SK-N-SH treated with all-trans-retinoic acid at 6 μM for 48 hours (cell line): ENCODE data around the gene GANC.
A peak's percentile ranks its signal among the peaks of the same experiment; 100 is the strongest.

Experiments
- ATAC-seq: fragments of 200-7000 bp; cut with Tn5 transposase; 3 replicates; pipeline ENCODE4 v1.9.1; 2020; ENCODE audit warnings: mild to moderate bottlenecking, moderate library complexity
- ARNTL ChIP-seq: fragments of 450-650 bp; formaldehyde crosslinking; IDR thresholded peaks from 2 replicates; pipeline ENCODE4 v1.5.0; 2020; ENCODE audit warnings: low read depth, mild to moderate bottlenecking, moderate library complexity, borderline replicate concordance
- BACH2 ChIP-seq: fragments of 250-450 bp; sonication (Bioruptor Pico); IDR thresholded peaks from 2 replicates; pipeline ENCODE4 v1.9.0; 2021; ENCODE audit warnings: mild to moderate bottlenecking, borderline replicate concordance
- CREB5 ChIP-seq: fragments of 250-450 bp; sonication (Bioruptor Pico); IDR thresholded peaks from 2 replicates; pipeline ENCODE4 v1.5.1; 2020; ENCODE audit warnings: low read depth, mild to moderate bottlenecking, moderate library complexity
- CSDC2 ChIP-seq: fragments of 250-450 bp; sonication (Bioruptor Pico); IDR thresholded peaks from 2 replicates; pipeline ENCODE4 v1.5.0; 2020; ENCODE audit warnings: mild to moderate bottlenecking, moderate library complexity
- ESRRG ChIP-seq: fragments of 250-450 bp; sonication (Bioruptor Pico); IDR thresholded peaks from 2 replicates; pipeline ENCODE4 v1.6.1; 2021; ENCODE audit warnings: mild to moderate bottlenecking
- ISL1 ChIP-seq: fragments of 250-450 bp; sonication (Bioruptor Pico); IDR thresholded peaks from 2 replicates; pipeline ENCODE4 v2.1.2; 2022; ENCODE audit warnings: mild to moderate bottlenecking, moderate library complexity
- OSR1 ChIP-seq: fragments of 250-450 bp; sonication (Bioruptor Pico); IDR thresholded peaks from 2 replicates; pipeline ENCODE4 v1.8.0; 2022; ENCODE audit warnings: moderate library complexity, mild to moderate bottlenecking, inconsistent platforms
- PATZ1 ChIP-seq: fragments of 250-450 bp; sonication (Bioruptor Pico); IDR thresholded peaks from 2 replicates; pipeline ENCODE4 v1.8.0; 2020; ENCODE audit warnings: mild to moderate bottlenecking, moderate library complexity, borderline replicate concordance
- POU6F1 ChIP-seq: fragments of 250-450 bp; sonication (Bioruptor Pico); IDR thresholded peaks from 2 replicates; pipeline ENCODE4 v1.8.0; 2021; ENCODE audit warnings: low read depth, mild to moderate bottlenecking, moderate library complexity, borderline replicate concordance
- PPARA ChIP-seq: fragments of 250-450 bp; sonication (Bioruptor Pico); IDR thresholded peaks from 2 replicates; pipeline ENCODE4 v1.5.0; 2020; ENCODE audit warnings: mild to moderate bottlenecking, borderline replicate concordance
- RARB ChIP-seq: fragments of 250-450 bp; sonication (Bioruptor Pico); IDR thresholded peaks from 2 replicates; pipeline ENCODE4 v1.8.0; 2021; ENCODE audit warnings: mild to moderate bottlenecking, moderate library complexity
- SNAI2 ChIP-seq: fragments of 250-450 bp; sonication (Bioruptor Pico); IDR thresholded peaks from 2 replicates; pipeline ENCODE4 v1.5.0; 2020; ENCODE audit warnings: mild to moderate bottlenecking, moderate library complexity
- TCF4 ChIP-seq: fragments of 250-450 bp; sonication (Bioruptor Pico); IDR thresholded peaks from 2 replicates; pipeline ENCODE4 v1.8.0; 2021; ENCODE audit warnings: mild to moderate bottlenecking, moderate library complexity, borderline replicate concordance
- TOX ChIP-seq: fragments of 250-450 bp; sonication (Bioruptor Pico); IDR thresholded peaks from 2 replicates; pipeline ENCODE4 v1.8.0; 2021; ENCODE audit warnings: mild to moderate bottlenecking, moderate library complexity, borderline replicate concordance
- TSHZ2 ChIP-seq: fragments of 250-450 bp; sonication (Bioruptor Pico); IDR thresholded peaks from 2 replicates; pipeline ENCODE4 v1.5.0; 2020; ENCODE audit warnings: mild to moderate bottlenecking, moderate library complexity
- ZC3H10 ChIP-seq: fragments of 250-450 bp; sonication (Bioruptor Pico); IDR thresholded peaks from 2 replicates; pipeline ENCODE4 v1.5.1; 2021; ENCODE audit warnings: mild to moderate bottlenecking, moderate library complexity
- ZFP3 ChIP-seq: fragments of 250-450 bp; sonication (Bioruptor Pico); IDR thresholded peaks from 2 replicates; pipeline ENCODE4 v1.5.0; 2020; ENCODE audit warnings: mild to moderate bottlenecking, moderate library complexity
- ZFP30 ChIP-seq: fragments of 450-650 bp; formaldehyde crosslinking; IDR thresholded peaks from 2 replicates; pipeline ENCODE4 v1.5.0; 2022; ENCODE audit warnings: mild to moderate bottlenecking, moderate library complexity
- ZNF565 ChIP-seq: fragments of 450-650 bp; formaldehyde crosslinking; conservative IDR thresholded peaks from 2 replicates; pipeline ENCODE4 v1.5.0; 2020; ENCODE audit warnings: low read depth, mild to moderate bottlenecking, moderate library complexity
- ZNF70 ChIP-seq: fragments of 450-650 bp; formaldehyde crosslinking; IDR thresholded peaks from 2 replicates; pipeline ENCODE4 v1.5.0; 2020; ENCODE audit warnings: mild to moderate bottlenecking, moderate library complexity
- ZNF8 ChIP-seq: fragments of 450-650 bp; formaldehyde crosslinking; IDR thresholded peaks from 2 replicates; pipeline ENCODE4 v1.5.0; 2020; ENCODE audit warnings: mild to moderate bottlenecking, moderate library complexity
- TF ChIP-seq, protein P1 (sequence below): fragments of 250-450 bp; sonication (Bioruptor Pico); IDR thresholded peaks from 2 replicates; pipeline ENCODE4 v1.5.1; 2021; ENCODE audit warnings: mild to moderate bottlenecking, moderate library complexity

The GANC gene

DNA sequence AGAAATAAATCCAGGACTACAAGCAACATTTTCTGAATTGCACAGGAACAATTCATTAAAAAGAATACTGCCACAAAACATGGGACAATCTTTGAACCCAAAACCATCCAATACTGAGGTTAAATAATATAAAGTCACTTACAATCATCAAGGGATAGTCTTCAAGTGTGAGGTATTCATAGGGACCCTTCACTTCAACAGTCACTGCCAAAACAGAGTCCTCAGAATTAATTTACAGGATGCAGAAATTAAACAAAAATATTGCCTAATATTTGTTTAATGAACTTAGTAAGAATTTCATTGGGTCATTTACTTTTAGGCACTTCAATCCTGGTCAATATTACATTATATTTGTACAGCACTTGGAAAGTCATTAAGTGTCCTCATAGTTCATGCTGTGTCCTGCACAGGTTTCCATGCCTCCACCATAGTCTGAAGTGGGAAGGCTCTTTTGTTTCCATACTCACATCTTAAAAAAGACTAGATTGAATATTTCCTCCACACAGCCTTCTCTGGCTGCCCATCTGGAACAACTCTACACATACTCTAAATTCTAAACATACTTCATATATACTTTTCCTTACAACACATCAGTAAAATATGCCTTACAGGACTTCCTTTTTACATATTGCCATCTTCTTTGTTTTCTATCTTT lies 33.3 kb upstream of the GANC start:
- peak; percentile 54 for ATAC-seq
- TF ChIP-seq TCF4 (CRISPR knock-in tag) (no peak), ZC3H10 (CRISPR knock-in tag) (no peak), CSDC2 (CRISPR knock-in tag) (no peak), ARNTL (CRISPR knock-in tag) (no peak), ISL1 (CRISPR knock-in tag) (no peak), ZFP3 (no peak), CREB5 (CRISPR knock-in tag) (no peak), POU6F1 (no peak), ZFP30 (no peak), TOX (CRISPR knock-in tag) (no peak), PATZ1 (no peak), ESRRG (CRISPR knock-in tag) (no peak), ZNF8 (no peak), BACH2 (CRISPR knock-in tag) (no peak), TSHZ2 (no peak)
- TF ChIP-seq, protein P1, sequence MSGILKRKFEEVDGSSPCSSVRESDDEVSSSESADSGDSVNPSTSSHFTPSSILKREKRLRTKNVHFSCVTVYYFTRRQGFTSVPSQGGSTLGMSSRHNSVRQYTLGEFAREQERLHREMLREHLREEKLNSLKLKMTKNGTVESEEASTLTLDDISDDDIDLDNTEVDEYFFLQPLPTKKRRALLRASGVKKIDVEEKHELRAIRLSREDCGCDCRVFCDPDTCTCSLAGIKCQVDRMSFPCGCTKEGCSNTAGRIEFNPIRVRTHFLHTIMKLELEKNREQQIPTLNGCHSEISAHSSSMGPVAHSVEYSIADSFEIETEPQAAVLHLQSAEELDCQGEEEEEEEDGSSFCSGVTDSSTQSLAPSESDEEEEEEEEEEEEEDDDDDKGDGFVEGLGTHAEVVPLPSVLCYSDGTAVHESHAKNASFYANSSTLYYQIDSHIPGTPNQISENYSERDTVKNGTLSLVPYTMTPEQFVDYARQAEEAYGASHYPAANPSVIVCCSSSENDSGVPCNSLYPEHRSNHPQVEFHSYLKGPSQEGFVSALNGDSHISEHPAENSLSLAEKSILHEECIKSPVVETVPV (CRISPR knock-in tag), result no peak

GRCh38 chr15:42240823-42241222 lies 32.2 kb upstream of the GANC start:
- TF ChIP-seq, protein P1 (CRISPR knock-in tag), result no peak
- TF ChIP-seq TSHZ2, result no peak
- TF ChIP-seq RARB (CRISPR knock-in tag), result no peak
- no peak for TF ChIP-seq SNAI2 (CRISPR knock-in tag)
- TF ChIP-seq BACH2 (CRISPR knock-in tag), result no peak
- TF ChIP-seq OSR1 (CRISPR knock-in tag), result no peak
- no peak for TF ChIP-seq ZC3H10 (CRISPR knock-in tag)
- no peak for TF ChIP-seq ZNF70
- TF ChIP-seq TCF4 (CRISPR knock-in tag), result no peak
- no peak for TF ChIP-seq PPARA (CRISPR knock-in tag)
- TF ChIP-seq ZFP30, result no peak
- no peak for TF ChIP-seq ISL1 (CRISPR knock-in tag)
- TF ChIP-seq ZNF8, result no peak
- TF ChIP-seq ESRRG (CRISPR knock-in tag), result no peak
- TF ChIP-seq CREB5 (CRISPR knock-in tag), result no peak
- no peak for TF ChIP-seq TOX (CRISPR knock-in tag)
- no peak for TF ChIP-seq ZFP3
- TF ChIP-seq CSDC2 (CRISPR knock-in tag), result no peak
- no peak for TF ChIP-seq ZNF565
- no peak for ATAC-seq
